Upper lobe of right lung (tissue), 1 donor: ENCODE data around the gene SEC61B. TPM values are rescaled to one million over a fixed set of nuclear protein-coding genes. Genes with fewer than 3 reads are reported as not detected.

Source experiments
- ATAC-seq: fragments of 200-7000 bp; cut with Tn5 transposase; one replicate; pipeline ENCODE4 v1.9.1; 2020; ENCODE audit warnings: mild to moderate bottlenecking, moderate library complexity
- DNase-seq: peaks from one replicate; pipeline ENCODE4 v3.0.0-alpha.2; 2020
- H3K27ac ChIP-seq: fragments of 200-600 bp; one replicate; pipeline ENCODE4 v1.8.0; 2022
- H3K27me3 ChIP-seq: fragments of 200-600 bp; one replicate; pipeline ENCODE4 v1.8.0; 2022; ENCODE audit warnings: mild to moderate bottlenecking
- H3K36me3 ChIP-seq: fragments of 200-600 bp; one replicate; pipeline ENCODE4 v1.8.0; 2022
- H3K4me1 ChIP-seq: fragments of 200-600 bp; one replicate; pipeline ENCODE4 v1.8.0; 2022
- H3K4me3 ChIP-seq: fragments of 200-600 bp; one replicate; pipeline ENCODE4 v1.8.0; 2022; ENCODE audit warnings: mild to moderate bottlenecking
- H3K9me3 ChIP-seq: fragments of 200-600 bp; one replicate; pipeline ENCODE4 v1.8.0; 2022
- intact Hi-C: fragments of 100-400 bp; cut with DNase I; formaldehyde crosslinking; loops from one replicate; pipeline ENCODE4 v1.11.0; 2022
- total RNA-seq: library from RNA; stranded (reverse); fragmentation: NEBNext Ultra II Directional; extraction: Animal tissue kit (Norgen Biotek cat#: 25700); gene quantifications from one replicate; pipeline ENCODE4 v1.2.1, GENCODE V29; 2021
- TF ChIP-seq, protein P1 (sequence below): fragments of 200-600 bp; IDR thresholded peaks from one replicate; pipeline ENCODE4 v1.8.0; 2022; ENCODE audit warnings: antibody characterized with exemption
- donor health status: DM: no; HTN: yes; CAD: no; lungs with severe emphysema.

SEC61B gene
- total RNA-seq, 1 donor from 2014 or later, result 116 TPM

GRCh38 chr9:99251157-99251556 is 29.1 kb downstream of the SEC61B start:
- Histone ChIP-seq H3K27me3 (no peaks in the 10 kb centered on the region), H3K9me3 (no peaks in the 10 kb centered on the region), H3K27ac (no peak overlapping the region), H3K36me3 (no peaks in the 10 kb centered on the region), H3K4me3 (no peak overlapping the region), H3K4me1 (no peaks in the 10 kb centered on the region)
- DNase-seq (no peak), ATAC-seq (no peak)
- TF ChIP-seq, protein P1, sequence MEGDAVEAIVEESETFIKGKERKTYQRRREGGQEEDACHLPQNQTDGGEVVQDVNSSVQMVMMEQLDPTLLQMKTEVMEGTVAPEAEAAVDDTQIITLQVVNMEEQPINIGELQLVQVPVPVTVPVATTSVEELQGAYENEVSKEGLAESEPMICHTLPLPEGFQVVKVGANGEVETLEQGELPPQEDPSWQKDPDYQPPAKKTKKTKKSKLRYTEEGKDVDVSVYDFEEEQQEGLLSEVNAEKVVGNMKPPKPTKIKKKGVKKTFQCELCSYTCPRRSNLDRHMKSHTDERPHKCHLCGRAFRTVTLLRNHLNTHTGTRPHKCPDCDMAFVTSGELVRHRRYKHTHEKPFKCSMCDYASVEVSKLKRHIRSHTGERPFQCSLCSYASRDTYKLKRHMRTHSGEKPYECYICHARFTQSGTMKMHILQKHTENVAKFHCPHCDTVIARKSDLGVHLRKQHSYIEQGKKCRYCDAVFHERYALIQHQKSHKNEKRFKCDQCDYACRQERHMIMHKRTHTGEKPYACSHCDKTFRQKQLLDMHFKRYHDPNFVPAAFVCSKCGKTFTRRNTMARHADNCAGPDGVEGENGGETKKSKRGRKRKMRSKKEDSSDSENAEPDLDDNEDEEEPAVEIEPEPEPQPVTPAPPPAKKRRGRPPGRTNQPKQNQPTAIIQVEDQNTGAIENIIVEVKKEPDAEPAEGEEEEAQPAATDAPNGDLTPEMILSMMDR, result no peak
- intact Hi-C loops, result no loop called here

GRCh38 chr9:99253134-99253533 is 31.1 kb downstream of the SEC61B start:
- ATAC-seq (no peak), DNase-seq (no peak)
- no peak overlapping the region for H3K27ac ChIP-seq
- H3K27me3 ChIP-seq, result no peaks in the 10 kb centered on the region
- TF ChIP-seq, protein P1, result no peak
- H3K9me3 ChIP-seq, result no peaks in the 10 kb centered on the region
- H3K4me3 ChIP-seq, result no peak overlapping the region
- no peaks in the 10 kb centered on the region for H3K4me1 ChIP-seq
- H3K36me3 ChIP-seq, result no peaks in the 10 kb centered on the region
- intact Hi-C loops, result no loop called here

DNA sequence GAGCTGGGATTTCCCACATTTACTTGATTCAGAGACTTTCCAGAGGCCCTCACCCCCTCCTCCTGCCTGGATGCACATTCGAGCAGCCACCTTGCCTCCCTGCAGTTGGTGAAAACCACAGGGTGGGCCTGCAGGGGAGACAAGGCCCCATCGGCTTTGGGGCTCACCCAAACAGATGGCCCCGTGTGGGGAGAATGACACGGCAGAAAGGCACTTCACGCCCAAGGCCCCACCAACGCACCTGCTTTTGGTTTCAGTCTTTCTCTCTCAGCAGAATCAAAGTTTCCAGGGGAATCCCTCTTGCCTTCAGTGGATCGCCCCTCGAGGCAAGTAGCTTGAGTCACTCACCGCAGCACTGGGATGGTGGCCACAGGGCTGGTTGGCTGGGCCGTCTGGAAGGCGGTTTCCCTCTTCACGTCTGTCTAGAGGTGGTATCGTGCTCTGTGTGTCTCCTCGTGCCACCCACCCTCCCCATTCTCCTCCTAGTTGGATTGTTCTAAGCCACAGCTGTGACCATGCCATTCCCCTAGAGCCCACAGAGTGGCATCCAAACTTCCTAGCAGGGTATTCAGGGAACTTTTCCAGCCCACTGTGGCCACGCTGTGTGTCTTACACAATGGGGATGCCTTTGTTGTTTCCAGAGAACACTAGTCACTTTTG is 31.8 kb downstream of the SEC61B start:
- no peaks in the 10 kb centered on the region for H3K4me1 ChIP-seq
- DNase-seq, result no peak
- no peak for ATAC-seq
- H3K27me3 ChIP-seq, result no peaks in the 10 kb centered on the region
- H3K9me3 ChIP-seq, result no peaks in the 10 kb centered on the region
- no peak overlapping the region for H3K27ac ChIP-seq
- intact Hi-C loops, result no loop called here
- H3K4me3 ChIP-seq, result no peak overlapping the region
- H3K36me3 ChIP-seq, result no peaks in the 10 kb centered on the region
- TF ChIP-seq, protein P1, result no peak

- H3K27me3 ChIP-seq, result no peaks in the 10 kb centered on the region
- H3K9me3 ChIP-seq, result no peaks in the 10 kb centered on the region
- H3K27ac ChIP-seq, result no peak overlapping the region
- no peaks in the 10 kb centered on the region for H3K36me3 ChIP-seq
- no peak for DNase-seq
- no peaks in the 10 kb centered on the region for H3K4me1 ChIP-seq
- ATAC-seq, result no peak
- H3K4me3 ChIP-seq, result no peak overlapping the region
- intact Hi-C loops, result no loop called here
- TF ChIP-seq, protein P1, result no peak
These were observed 33.6 kb downstream of the SEC61B start for GRCh38 chr9:99255651-99256050.

DNA sequence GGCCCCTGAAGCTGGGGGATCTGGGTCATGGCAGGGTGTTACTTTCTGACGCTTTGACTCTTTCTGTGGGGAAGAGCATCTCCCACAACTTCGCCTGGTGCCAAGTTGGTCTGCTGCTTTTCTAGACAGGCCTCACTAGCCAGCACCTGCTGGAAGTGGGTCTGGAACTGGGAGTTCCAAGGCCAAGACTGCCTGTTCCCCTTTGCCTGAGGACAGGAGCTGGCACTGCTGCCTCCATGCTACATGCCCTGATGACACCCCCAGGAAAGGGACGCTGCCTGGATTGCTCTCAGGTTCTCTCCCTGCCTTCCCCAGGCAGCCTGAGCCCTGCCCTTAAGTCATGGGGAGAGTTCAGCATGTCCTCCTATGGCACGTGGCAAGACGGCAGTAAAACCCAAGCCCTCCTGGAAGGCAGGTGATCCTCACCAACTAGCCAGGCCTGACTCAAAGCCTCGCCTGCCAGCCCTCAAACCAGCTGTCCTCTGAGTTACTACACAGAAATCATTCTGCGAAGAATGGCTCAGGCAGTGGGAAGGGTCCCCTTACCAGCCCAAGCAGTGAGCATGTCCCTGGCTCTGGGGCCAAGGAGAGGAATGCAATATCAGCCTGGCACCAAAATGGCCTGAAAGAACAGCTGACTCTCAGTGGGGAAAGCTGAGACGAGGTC is 35.8 kb downstream of the SEC61B start:
- ATAC-seq, result no peak
- no peaks in the 10 kb centered on the region for H3K9me3 ChIP-seq
- intact Hi-C loops, result no loop called here

More for the DNA sequence above, 35.8 kb downstream of the SEC61B start:
- no peak for DNase-seq
- H3K4me1 ChIP-seq, result no peaks in the 10 kb centered on the region
- H3K27ac ChIP-seq, result no peak overlapping the region
- TF ChIP-seq, protein P1, result no peak
- no peak overlapping the region for H3K4me3 ChIP-seq
- H3K27me3 ChIP-seq, result no peaks in the 10 kb centered on the region
- H3K36me3 ChIP-seq, result no peaks in the 10 kb centered on the region
